Gastroesophageal sphincter (tissue), 3 donors: ENCODE measurements around the gene DIO3.

Experiments used
- POLR2AphosphoS5 ChIP-seq: sonication (generic); formaldehyde crosslinking; IDR thresholded peaks from one replicate; pipeline ENCODE4 v1.6.1; 2017; ENCODE audit warnings: antibody characterized with exemption
- TF ChIP-seq, protein P1 (sequence below), 4 experiments: fragments of 200-600 bp in 2 of 4; fragments of 450-650 bp in 2 of 4; sonication (generic) in 1 of 4; IDR thresholded peaks; one replicate each; pipeline ENCODE4 v1.5.1; 2017 to 2019; ENCODE audit warnings: antibody characterized with exemption in 4 of 4, mild to moderate bottlenecking in 2 of 4, moderate library complexity in 2 of 4

DNA sequence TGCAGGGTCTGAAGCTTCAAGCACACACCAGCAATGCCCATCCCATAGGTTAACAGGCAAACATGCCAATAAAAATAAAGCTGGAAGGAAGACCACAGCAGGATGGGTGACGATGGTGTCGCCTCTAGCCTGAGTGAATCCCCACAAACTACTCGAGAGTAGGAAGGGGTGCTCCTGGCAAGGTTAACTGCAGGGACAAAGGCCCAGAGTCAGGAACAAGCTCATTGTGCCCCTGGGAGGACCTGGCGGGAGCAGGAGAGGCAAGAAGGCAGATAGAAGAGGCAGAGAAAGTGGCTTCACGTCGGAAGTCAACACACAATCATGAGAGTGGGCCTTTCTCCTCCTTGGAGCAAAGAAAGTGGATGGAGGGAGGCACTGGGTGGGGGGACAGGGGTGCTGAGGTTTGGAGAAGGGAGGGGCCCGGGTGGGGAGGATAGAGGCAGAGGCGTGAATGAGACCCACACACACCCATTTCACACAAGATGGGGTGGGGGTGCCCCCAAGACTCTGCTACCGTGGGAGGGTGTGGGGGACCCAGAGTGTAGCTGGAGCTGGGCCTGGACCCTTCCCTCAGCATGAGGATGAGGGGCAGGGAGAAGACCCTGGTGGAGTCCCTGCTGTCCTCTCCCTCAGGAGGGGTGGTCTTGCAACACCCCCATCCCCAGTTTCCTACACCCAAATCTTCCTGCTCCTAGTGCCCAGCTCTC is 43.1 kb downstream of the DIO3 start:
- no peak for TF ChIP-seq POLR2AphosphoS5
- TF ChIP-seq, protein P1, sequence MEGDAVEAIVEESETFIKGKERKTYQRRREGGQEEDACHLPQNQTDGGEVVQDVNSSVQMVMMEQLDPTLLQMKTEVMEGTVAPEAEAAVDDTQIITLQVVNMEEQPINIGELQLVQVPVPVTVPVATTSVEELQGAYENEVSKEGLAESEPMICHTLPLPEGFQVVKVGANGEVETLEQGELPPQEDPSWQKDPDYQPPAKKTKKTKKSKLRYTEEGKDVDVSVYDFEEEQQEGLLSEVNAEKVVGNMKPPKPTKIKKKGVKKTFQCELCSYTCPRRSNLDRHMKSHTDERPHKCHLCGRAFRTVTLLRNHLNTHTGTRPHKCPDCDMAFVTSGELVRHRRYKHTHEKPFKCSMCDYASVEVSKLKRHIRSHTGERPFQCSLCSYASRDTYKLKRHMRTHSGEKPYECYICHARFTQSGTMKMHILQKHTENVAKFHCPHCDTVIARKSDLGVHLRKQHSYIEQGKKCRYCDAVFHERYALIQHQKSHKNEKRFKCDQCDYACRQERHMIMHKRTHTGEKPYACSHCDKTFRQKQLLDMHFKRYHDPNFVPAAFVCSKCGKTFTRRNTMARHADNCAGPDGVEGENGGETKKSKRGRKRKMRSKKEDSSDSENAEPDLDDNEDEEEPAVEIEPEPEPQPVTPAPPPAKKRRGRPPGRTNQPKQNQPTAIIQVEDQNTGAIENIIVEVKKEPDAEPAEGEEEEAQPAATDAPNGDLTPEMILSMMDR (IDR thresholded peaks at IDR 0.05) = no peak
